ENCODE data around the gene SLC9A9. TPM values are rescaled to one million over a fixed set of nuclear protein-coding genes. Genes with fewer than 3 reads are reported as not detected.

SLC9A9 gene
- polyA plus RNA-seq, 1 of the 3 experiments (the other 2 are of a cell fraction) = 0.05 TPM

GRCh38 chr3:143786219-143787191 lies 61.8 kb downstream of the SLC9A9 start:
- no peak for TF ChIP-seq CTCF (IDR thresholded peaks at IDR 0.05)
- no peak for TF ChIP-seq YY1 (IDR thresholded peaks at IDR 0.05; ENCODE audit: low read depth)
- TF ChIP-seq TCF12 (IDR thresholded peaks at IDR 0.05) = no peak
- H3K4me1 ChIP-seq (ENCODE audit: control insufficient read depth in 1 of 2, insufficient read depth in 2 of 2, low read depth in 1 of 2, low read length in 1 of 2) = no peaks in the 10 kb centered on the region
- WGBS (ENCODE audit: low lambda C conversion rate) = 4% methylated on average over 9 of the region's 9 CpGs
- H2AFZ ChIP-seq (ENCODE audit: low read depth) = no peak overlapping the region
- POLR2A ChIA-PET = no interaction called here
- CTCF ChIA-PET = no interaction called here
- H3K27ac ChIP-seq (ENCODE audit: low read depth in 2 of 2, low read length in 1 of 2) = no peak overlapping the region
- H3K4me3 ChIP-seq (ENCODE audit: low read depth in 2 of 2, low read length in 1 of 2) = no peak overlapping the region
- H3K36me3 ChIP-seq (replicated peaks in 1 of 2; ENCODE audit: control insufficient read depth in 1 of 2, insufficient read depth in 2 of 2, low read length in 1 of 2) = no peaks in the 10 kb centered on the region
- DNase-seq = no peak
- no peaks in the 10 kb centered on the region for H3K79me2 ChIP-seq (ENCODE audit: insufficient read depth)
- H4K20me1 ChIP-seq (ENCODE audit: insufficient read depth) = no peaks in the 10 kb centered on the region
- H3K4me2 ChIP-seq = no peak overlapping the region
- H3F3A ChIP-seq (replicated peaks; ENCODE audit: insufficient read depth) = no peaks in the 10 kb centered on the region
- no peaks in the 10 kb centered on the region; the same call in 1 of the 2 replicates for H3K27me3 ChIP-seq (ENCODE audit: insufficient read depth)
- H3K9ac ChIP-seq = no peak overlapping the region
- no peaks in the 10 kb centered on the region for H3K9me2 ChIP-seq
- no peaks in the 10 kb centered on the region for H3K9me3 ChIP-seq

- Histone ChIP-seq H3K4me2 (no peak overlapping the region), H3K9ac (no peak overlapping the region), H3K27ac (ENCODE audit: low read depth in 2 of 2, low read length in 1 of 2) (no peak overlapping the region), H2AFZ (ENCODE audit: low read depth) (no peak overlapping the region), H3K4me1 (ENCODE audit: control insufficient read depth in 1 of 2, insufficient read depth in 2 of 2, low read depth in 1 of 2, low read length in 1 of 2) (no peaks in the 10 kb centered on the region), H3K27me3 (ENCODE audit: insufficient read depth) (no peaks in the 10 kb centered on the region; the same call in 1 of the 2 replicates), H3F3A (replicated peaks; ENCODE audit: insufficient read depth) (no peaks in the 10 kb centered on the region), H3K9me2 (no peaks in the 10 kb centered on the region), H3K36me3 (replicated peaks in 1 of 2; ENCODE audit: control insufficient read depth in 1 of 2, insufficient read depth in 2 of 2, low read length in 1 of 2) (no peaks in the 10 kb centered on the region), H4K20me1 (ENCODE audit: insufficient read depth) (no peaks in the 10 kb centered on the region), H3K4me3 (ENCODE audit: low read depth in 2 of 2, low read length in 1 of 2) (no peak overlapping the region), H3K9me3 (no peaks in the 10 kb centered on the region), H3K79me2 (ENCODE audit: insufficient read depth) (no peaks in the 10 kb centered on the region)
- no peak for DNase-seq
- ChIA-PET POLR2A (no interaction called here), CTCF (interaction anchor here (0.5 kb wide), 1 partner anchor 85 kb away, joined by 3 read pairs; no protein-coding TSS in a partner anchor)
- WGBS (ENCODE audit: low lambda C conversion rate) = 0% methylated on average over 1 of the region's 1 CpG
- TF ChIP-seq TEAD4 (IDR thresholded peaks at IDR 0.05; ENCODE audit: borderline replicate concordance, insufficient read depth) (no peak), PBX3 (IDR thresholded peaks at IDR 0.05) (no peak), EP300 (IDR thresholded peaks at IDR 0.05; ENCODE audit: borderline replicate concordance in 1 of 2, low read depth in 1 of 2, low read length in 1 of 2) (no peak), FOXJ3 (CRISPR knock-in tag; IDR thresholded peaks at IDR 0.05) (no peak), ELF1 (IDR thresholded peaks at IDR 0.05) (no peak), RXRA (IDR thresholded peaks at IDR 0.05; ENCODE audit: borderline replicate concordance, low read depth) (no peak), SIN3A (IDR thresholded peaks at IDR 0.05; ENCODE audit: borderline replicate concordance, low read depth, low read length) (no peak), RFX5 (IDR thresholded peaks at IDR 0.05; ENCODE audit: low read length) (no peak), ZBTB33 (IDR thresholded peaks at IDR 0.05; ENCODE audit: borderline replicate concordance, low read depth) (no peak), MAX (IDR thresholded peaks at IDR 0.05; ENCODE audit: low read depth) (no peak), CHD2 (IDR thresholded peaks at IDR 0.05; ENCODE audit: low read length, partially characterized antibody) (no peak), IRF3 (IDR thresholded peaks at IDR 0.05; ENCODE audit: low read depth, low read length) (no peak), REST (IDR thresholded peaks at IDR 0.05; ENCODE audit: low read depth, low read length) (no peak)
Observed at GRCh38 chr3:143784446-143784845, 63.8 kb downstream of the SLC9A9 start.

Measured in SK-N-SH (cell line).